K562 (cell line): ENCODE results near the gene TSKS. TPM values are rescaled to one million over a fixed set of nuclear protein-coding genes. Genes with fewer than 3 reads are reported as not detected.
A peak's percentile ranks its signal among the peaks of the same experiment; 100 is the strongest.

Source experiments
- ATF7 ChIP-seq: fragments of 450-650 bp; IDR thresholded peaks from 2 replicates; pipeline ENCODE4 v1.7.1; 2014; ENCODE audit warnings: mild to moderate bottlenecking, moderate library complexity
- CCNT2 ChIP-seq: IDR thresholded peaks from 2 replicates; pipeline ENCODE4 v1.6.1; 2011; ENCODE audit warnings: borderline replicate concordance, low read depth, mild to moderate bottlenecking, moderate library complexity, mixed read lengths, low read length; ENCODE audit not compliant: insufficient read length; ENCODE audit errors: extremely low read depth
- CXXC5 ChIP-seq: fragments of 250-450 bp; sonication (Bioruptor Pico); IDR thresholded peaks from 2 replicates; pipeline ENCODE4 v1.8.0; 2022; ENCODE audit warnings: inconsistent platforms, mild to moderate bottlenecking, moderate library complexity
- EGR1 ChIP-seq: fragments of 450-650 bp; conservative IDR thresholded peaks from 2 replicates; pipeline ENCODE4 v1.6.1; 2017; ENCODE audit warnings: mild to moderate bottlenecking
- ELK3 ChIP-seq: fragments of 450-650 bp; formaldehyde crosslinking; IDR thresholded peaks from 2 replicates; pipeline ENCODE4 v1.4.0; 2020; ENCODE audit warnings: mild to moderate bottlenecking
- ESRRA ChIP-seq: fragments of 450-650 bp; IDR thresholded peaks from 2 replicates; pipeline ENCODE4 v1.6.1; 2014; ENCODE audit warnings: low read depth, mild to moderate bottlenecking, moderate library complexity, borderline replicate concordance
- PRPF4 ChIP-seq: fragments of 200-400 bp; formaldehyde crosslinking; IDR thresholded peaks from one replicate; pipeline ENCODE4 v1.6.1; 2017; ENCODE audit warnings: low read length, low read depth, mild to moderate bottlenecking; ENCODE audit not compliant: insufficient read depth, poor library complexity, severe bottlenecking
- RBFOX2 ChIP-seq: fragments of 200-400 bp; formaldehyde crosslinking; IDR thresholded peaks from 2 replicates; pipeline ENCODE4 v1.6.1; 2017; ENCODE audit warnings: low read depth, mild to moderate bottlenecking, low read length, moderate library complexity
- SMAD4 ChIP-seq: fragments of 250-450 bp; sonication (Bioruptor Pico); conservative IDR thresholded peaks from 2 replicates; pipeline ENCODE4 v1.8.0; 2021; ENCODE audit warnings: inconsistent platforms, mild to moderate bottlenecking, moderate library complexity
- TAF7 ChIP-seq: fragments of 450-650 bp; IDR thresholded peaks from 2 replicates; pipeline ENCODE4 v1.6.1; 2016; ENCODE audit warnings: missing genetic modification characterization, missing compliant biosample characterization
- TCFL5 ChIP-seq: fragments of 250-450 bp; sonication (Bioruptor Pico); conservative IDR thresholded peaks from 2 replicates; pipeline ENCODE4 v1.6.1; 2021; ENCODE audit warnings: mild to moderate bottlenecking, moderate library complexity, matching md5 sums
- TFAP4 ChIP-seq: sonication (generic); formaldehyde crosslinking; IDR thresholded peaks from 2 replicates; pipeline ENCODE4 v1.8.0; 2022; ENCODE audit warnings: missing genetic modification reagents, mild to moderate bottlenecking, moderate library complexity, borderline replicate concordance
- ZNF589 ChIP-seq: fragments of 200-800 bp; sonication (Bioruptor generic); IDR thresholded peaks from 2 replicates; pipeline ENCODE4 v1.6.1; 2016; ENCODE audit warnings: low read depth, missing genetic modification characterization, missing compliant biosample characterization
- polyA plus RNA-seq, 8 experiments: library from polyadenylated mRNA; depleted of rRNA in 4 of 8; stranded (reverse) in 5 of 8; unstranded in 3 of 8; fragments of >200 nt; fragmentation: Nextera tagmentation in 2 of 8; fragmentation: Illumina TruSeq in 1 of 8; extraction: Ambion mirVana in 2 of 8; extraction: Trizol in 1 of 8; gene quantifications; 2 replicates each; pipeline versions ENCODE4 v1.2.1 to v1.2.3, GENCODE V29; 2011 to 2014; ENCODE audit warnings: inconsistent platforms in 1 of 8, missing spikeins in 1 of 8
- total RNA-seq, 7 experiments: library from RNA; depleted of rRNA in 6 of 7; stranded (reverse); fragments of >200 nt in 6 of 7; fragmentation: Illumina TruSeq in 2 of 7; extraction: Trizol in 2 of 7; gene quantifications; 2 replicates each; pipeline versions ENCODE4 v1.2.1 to v1.2.3, GENCODE V29; 2011 to 2021; ENCODE audit warnings: low replicate concordance in 1 of 7
- TF ChIP-seq, protein P1 (sequence below), 3 experiments: IDR thresholded peaks in 2 of 3; conservative IDR thresholded peaks in 1 of 3; 2 replicates each; pipeline ENCODE4 v1.5.1; 2011 to 2012; ENCODE audit warnings: low read length in 3 of 3, mild to moderate bottlenecking in 3 of 3, control low read depth in 2 of 3, improper control_type of control experiment in 1 of 3, inconsistent platforms in 1 of 3, low read depth in 1 of 3, mixed read lengths in 1 of 3, moderate library complexity in 1 of 3; ENCODE audit not compliant: insufficient read depth in 2 of 3
- TF ChIP-seq, protein P2 (sequence below): IDR thresholded peaks from 3 replicates; pipeline ENCODE4 v1.6.1; 2011; ENCODE audit warnings: borderline replicate concordance, mild to moderate bottlenecking, moderate library complexity; ENCODE audit not compliant: insufficient read length; ENCODE audit errors: extremely low read depth
- TF ChIP-seq, protein P3 (sequence below), 2 experiments: fragments of 450-650 bp in 1 of 2; sonication (generic) in 1 of 2; formaldehyde crosslinking in 1 of 2; IDR thresholded peaks in 1 of 2; conservative IDR thresholded peaks in 1 of 2; 2 replicates each; pipeline versions ENCODE4 v1.6.1 to v1.8.1; 2016 to 2023; ENCODE audit warnings: mild to moderate bottlenecking in 2 of 2, moderate library complexity in 2 of 2, inconsistent platforms in 1 of 2, missing genetic modification reagents in 1 of 2

Gene TSKS
- total and polyA plus RNA-seq, 9 of the 15 experiments (the other 6 are each of a cell fraction or from before 2014, with no cell fraction given), result 0.14 to 4.5 (median 0.80) TPM

- TF ChIP-seq ESRRA, result no peak; the same call in 1 of the 2 replicates
- TF ChIP-seq SMAD4, result peak; percentile 8; the same call in 1 of the 2 replicates
- TF ChIP-seq CXXC5, result peak; percentile 52; the same call in 1 of the 2 replicates
- TF ChIP-seq TCFL5, result no peak
- TF ChIP-seq PRPF4, result no peak
- no peak for TF ChIP-seq ELK3 (CRISPR knock-in tag)
- peak; percentile 63 for TF ChIP-seq ATF7
- peak; percentile 76 for TF ChIP-seq EGR1
- TF ChIP-seq, protein P1, sequence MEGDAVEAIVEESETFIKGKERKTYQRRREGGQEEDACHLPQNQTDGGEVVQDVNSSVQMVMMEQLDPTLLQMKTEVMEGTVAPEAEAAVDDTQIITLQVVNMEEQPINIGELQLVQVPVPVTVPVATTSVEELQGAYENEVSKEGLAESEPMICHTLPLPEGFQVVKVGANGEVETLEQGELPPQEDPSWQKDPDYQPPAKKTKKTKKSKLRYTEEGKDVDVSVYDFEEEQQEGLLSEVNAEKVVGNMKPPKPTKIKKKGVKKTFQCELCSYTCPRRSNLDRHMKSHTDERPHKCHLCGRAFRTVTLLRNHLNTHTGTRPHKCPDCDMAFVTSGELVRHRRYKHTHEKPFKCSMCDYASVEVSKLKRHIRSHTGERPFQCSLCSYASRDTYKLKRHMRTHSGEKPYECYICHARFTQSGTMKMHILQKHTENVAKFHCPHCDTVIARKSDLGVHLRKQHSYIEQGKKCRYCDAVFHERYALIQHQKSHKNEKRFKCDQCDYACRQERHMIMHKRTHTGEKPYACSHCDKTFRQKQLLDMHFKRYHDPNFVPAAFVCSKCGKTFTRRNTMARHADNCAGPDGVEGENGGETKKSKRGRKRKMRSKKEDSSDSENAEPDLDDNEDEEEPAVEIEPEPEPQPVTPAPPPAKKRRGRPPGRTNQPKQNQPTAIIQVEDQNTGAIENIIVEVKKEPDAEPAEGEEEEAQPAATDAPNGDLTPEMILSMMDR (IDR thresholded peaks at IDR 0.05 in 2 of 3, conservative IDR thresholded peaks at IDR 0.05 in 1 of 3; ENCODE audit: insufficient read depth in 2 of 3, low read depth in 1 of 3, low read length in 3 of 3), result peak; percentile 28 to 58 (median 39); a peak in 4 of 6 replicates
- TF ChIP-seq, protein P2, sequence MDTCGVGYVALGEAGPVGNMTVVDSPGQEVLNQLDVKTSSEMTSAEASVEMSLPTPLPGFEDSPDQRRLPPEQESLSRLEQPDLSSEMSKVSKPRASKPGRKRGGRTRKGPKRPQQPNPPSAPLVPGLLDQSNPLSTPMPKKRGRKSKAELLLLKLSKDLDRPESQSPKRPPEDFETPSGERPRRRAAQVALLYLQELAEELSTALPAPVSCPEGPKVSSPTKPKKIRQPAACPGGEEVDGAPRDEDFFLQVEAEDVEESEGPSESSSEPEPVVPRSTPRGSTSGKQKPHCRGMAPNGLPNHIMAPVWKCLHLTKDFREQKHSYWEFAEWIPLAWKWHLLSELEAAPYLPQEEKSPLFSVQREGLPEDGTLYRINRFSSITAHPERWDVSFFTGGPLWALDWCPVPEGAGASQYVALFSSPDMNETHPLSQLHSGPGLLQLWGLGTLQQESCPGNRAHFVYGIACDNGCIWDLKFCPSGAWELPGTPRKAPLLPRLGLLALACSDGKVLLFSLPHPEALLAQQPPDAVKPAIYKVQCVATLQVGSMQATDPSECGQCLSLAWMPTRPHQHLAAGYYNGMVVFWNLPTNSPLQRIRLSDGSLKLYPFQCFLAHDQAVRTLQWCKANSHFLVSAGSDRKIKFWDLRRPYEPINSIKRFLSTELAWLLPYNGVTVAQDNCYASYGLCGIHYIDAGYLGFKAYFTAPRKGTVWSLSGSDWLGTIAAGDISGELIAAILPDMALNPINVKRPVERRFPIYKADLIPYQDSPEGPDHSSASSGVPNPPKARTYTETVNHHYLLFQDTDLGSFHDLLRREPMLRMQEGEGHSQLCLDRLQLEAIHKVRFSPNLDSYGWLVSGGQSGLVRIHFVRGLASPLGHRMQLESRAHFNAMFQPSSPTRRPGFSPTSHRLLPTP, result no peak
- peak; percentile 89 for TF ChIP-seq RBFOX2
- TF ChIP-seq, protein P3, sequence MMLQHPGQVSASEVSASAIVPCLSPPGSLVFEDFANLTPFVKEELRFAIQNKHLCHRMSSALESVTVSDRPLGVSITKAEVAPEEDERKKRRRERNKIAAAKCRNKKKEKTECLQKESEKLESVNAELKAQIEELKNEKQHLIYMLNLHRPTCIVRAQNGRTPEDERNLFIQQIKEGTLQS (IDR thresholded peaks at IDR 0.05), result no peak
- TF ChIP-seq, protein P3 (CRISPR knock-in tag; conservative IDR thresholded peaks at IDR 0.05), result no peak
- no peak for TF ChIP-seq ZNF589 (CRISPR knock-in tag)
- TF ChIP-seq TAF7 (tag), result no peak
- TF ChIP-seq TFAP4 (CRISPR knock-in tag), result peak; percentile 82; the same call in 1 of the 2 replicates
- peak; percentile 30 for TF ChIP-seq CCNT2
These were observed 16.7 kb downstream of the TSKS start (continued) for GRCh38 chr19:49746206-49746958.
